Measurements from ENCODE around the gene PARD3.

- TF ChIP-seq CTCF (IDR thresholded peaks at IDR 0.05), result no peak
- TF ChIP-seq EP300 (IDR thresholded peaks at IDR 0.05), result no peak
- TF ChIP-seq RAD21 (conservative IDR thresholded peaks at IDR 0.05 in 1 of 2, IDR thresholded peaks at IDR 0.05 in 1 of 2), result no peak
- no peak for TF ChIP-seq RARB (CRISPR knock-in tag; IDR thresholded peaks at IDR 0.05)
- no peak for TF ChIP-seq TP53 (CRISPR knock-in tag; IDR thresholded peaks at IDR 0.05)
- no peak for TF ChIP-seq HMGXB4 (CRISPR knock-in tag; IDR thresholded peaks at IDR 0.05; ENCODE audit: borderline replicate concordance)
- no peak for TF ChIP-seq RFX5 (IDR thresholded peaks at IDR 0.05)
- TF ChIP-seq FOSB (CRISPR knock-in tag; IDR thresholded peaks at IDR 0.05), result no peak
- no peak for TF ChIP-seq BHLHE40 (IDR thresholded peaks at IDR 0.05; ENCODE audit: low read depth, low read length)
- no peak for TF ChIP-seq HES2 (IDR thresholded peaks at IDR 0.05)
- TF ChIP-seq SMC3 (IDR thresholded peaks at IDR 0.05), result no peak
- no peak for TF ChIP-seq POLR2A (IDR thresholded peaks at IDR 0.05; ENCODE audit: low read length)
Observed at GRCh38 chr10:34094146-34094696, 720.9 kb downstream of the PARD3 start.

Data from A549 (cell line).